ENCODE results near the gene COL4A6. TPM values are rescaled to one million over a fixed set of nuclear protein-coding genes. Genes with fewer than 3 reads are reported as not detected.

Gene COL4A6
- total and polyA plus RNA-seq, 2 experiments from 2014 or later, result 4.0 to 12.9 TPM

DNA sequence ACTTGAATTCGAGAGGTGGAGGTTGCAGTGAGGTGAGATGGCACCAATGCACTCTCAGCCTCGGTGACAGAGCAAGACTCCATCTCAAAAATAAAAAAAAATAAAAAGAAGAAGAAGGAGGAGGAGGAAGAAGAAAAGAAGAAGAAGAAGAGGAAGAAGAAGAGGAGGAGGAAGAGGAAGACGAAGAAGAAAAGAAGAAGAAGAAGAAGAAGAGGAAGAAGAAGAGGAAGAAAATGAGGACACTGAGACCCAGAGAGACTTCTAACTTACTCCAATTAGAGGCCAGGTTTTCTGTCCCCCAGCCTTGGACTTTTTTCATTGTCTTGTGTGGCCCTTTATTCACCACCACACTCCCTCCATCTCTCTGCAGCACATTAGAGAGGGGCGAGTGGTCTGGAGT is 276.0 kb downstream of the COL4A6 start:
- DNase-seq (ENCODE audit: low spot score), result no peak
- Histone ChIP-seq H3K9me2 (replicated peaks; ENCODE audit: insufficient read depth) (no peaks in the 10 kb centered on the region), H3K4me3 (no peak overlapping the region), H4K20me1 (ENCODE audit: insufficient read depth, poor library complexity, severe bottlenecking) (no peaks in the 10 kb centered on the region), H3K79me2 (no peaks in the 10 kb centered on the region), H3K9me3 (ENCODE audit: low read depth) (no peaks in the 10 kb centered on the region), H3K36me3 (replicated peaks; ENCODE audit: insufficient read depth, low read depth) (no peaks in the 10 kb centered on the region), H3K27ac (no peak overlapping the region), H3K4me1 (ENCODE audit: insufficient read depth) (no peaks in the 10 kb centered on the region), H3K4me2 (no peak overlapping the region), H3K27me3 (no peaks in the 10 kb centered on the region), H2AFZ (no peak overlapping the region)
- TF ChIP-seq EZH2phosphoT487 (IDR thresholded peaks at IDR 0.05; ENCODE audit: low read depth, severe bottlenecking, unreplicated experiment), result no peak
- TF ChIP-seq, protein P1, sequence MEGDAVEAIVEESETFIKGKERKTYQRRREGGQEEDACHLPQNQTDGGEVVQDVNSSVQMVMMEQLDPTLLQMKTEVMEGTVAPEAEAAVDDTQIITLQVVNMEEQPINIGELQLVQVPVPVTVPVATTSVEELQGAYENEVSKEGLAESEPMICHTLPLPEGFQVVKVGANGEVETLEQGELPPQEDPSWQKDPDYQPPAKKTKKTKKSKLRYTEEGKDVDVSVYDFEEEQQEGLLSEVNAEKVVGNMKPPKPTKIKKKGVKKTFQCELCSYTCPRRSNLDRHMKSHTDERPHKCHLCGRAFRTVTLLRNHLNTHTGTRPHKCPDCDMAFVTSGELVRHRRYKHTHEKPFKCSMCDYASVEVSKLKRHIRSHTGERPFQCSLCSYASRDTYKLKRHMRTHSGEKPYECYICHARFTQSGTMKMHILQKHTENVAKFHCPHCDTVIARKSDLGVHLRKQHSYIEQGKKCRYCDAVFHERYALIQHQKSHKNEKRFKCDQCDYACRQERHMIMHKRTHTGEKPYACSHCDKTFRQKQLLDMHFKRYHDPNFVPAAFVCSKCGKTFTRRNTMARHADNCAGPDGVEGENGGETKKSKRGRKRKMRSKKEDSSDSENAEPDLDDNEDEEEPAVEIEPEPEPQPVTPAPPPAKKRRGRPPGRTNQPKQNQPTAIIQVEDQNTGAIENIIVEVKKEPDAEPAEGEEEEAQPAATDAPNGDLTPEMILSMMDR (IDR thresholded peaks at IDR 0.05; ENCODE audit: poor library complexity), result no peak
- TF ChIP-seq EZH2 (IDR thresholded peaks at IDR 0.05; ENCODE audit: borderline replicate concordance), result no peak
- WGBS (ENCODE audit: low lambda C conversion rate, missing lambda C conversion rate), result 73% methylated on average over 4 of the region's 4 CpGs

- no peak overlapping the region for H3K27ac ChIP-seq
- no peak overlapping the region for H3K4me2 ChIP-seq
- TF ChIP-seq EZH2phosphoT487 (IDR thresholded peaks at IDR 0.05; ENCODE audit: low read depth, severe bottlenecking, unreplicated experiment) (no peak), EZH2 (IDR thresholded peaks at IDR 0.05; ENCODE audit: borderline replicate concordance) (no peak)
- TF ChIP-seq, protein P1 (IDR thresholded peaks at IDR 0.05; ENCODE audit: poor library complexity), result no peak
- no peaks in the 10 kb centered on the region for H3K36me3 ChIP-seq (replicated peaks; ENCODE audit: insufficient read depth, low read depth)
- H2AFZ ChIP-seq, result no peak overlapping the region
- H3K79me2 ChIP-seq, result no peaks in the 10 kb centered on the region
- DNase-seq (ENCODE audit: low spot score), result no peak
- no peaks in the 10 kb centered on the region for H4K20me1 ChIP-seq (ENCODE audit: insufficient read depth, poor library complexity, severe bottlenecking)
- no peaks in the 10 kb centered on the region for H3K27me3 ChIP-seq
- H3K4me3 ChIP-seq, result no peak overlapping the region
- no peaks in the 10 kb centered on the region for H3K9me2 ChIP-seq (replicated peaks; ENCODE audit: insufficient read depth)
- WGBS (ENCODE audit: low lambda C conversion rate, missing lambda C conversion rate), result 78% methylated on average over 5 of the region's 5 CpGs
- no peaks in the 10 kb centered on the region for H3K4me1 ChIP-seq (ENCODE audit: insufficient read depth)
- no peaks in the 10 kb centered on the region for H3K9me3 ChIP-seq (ENCODE audit: low read depth)
These were observed 277.9 kb downstream of the COL4A6 start for GRCh38 chrX:108160309-108160708.

- no peak overlapping the region for H3K4me3 ChIP-seq
- no peaks in the 10 kb centered on the region for H3K4me1 ChIP-seq (ENCODE audit: insufficient read depth)
- H3K27ac ChIP-seq, result no peak overlapping the region
- H3K27me3 ChIP-seq, result no peaks in the 10 kb centered on the region
- H3K4me2 ChIP-seq, result no peak overlapping the region
- 88% methylated on average over 11 of the region's 11 CpGs for whole genome bisulfite sequencing (ENCODE audit: low lambda C conversion rate, missing lambda C conversion rate)
- no peaks in the 10 kb centered on the region for H4K20me1 ChIP-seq (ENCODE audit: insufficient read depth, poor library complexity, severe bottlenecking)
- no peaks in the 10 kb centered on the region for H3K9me3 ChIP-seq (ENCODE audit: low read depth)
- no peak overlapping the region for H2AFZ ChIP-seq
- H3K36me3 ChIP-seq (replicated peaks; ENCODE audit: insufficient read depth, low read depth), result no peaks in the 10 kb centered on the region
- no peak for DNase-seq (ENCODE audit: low spot score)
- no peaks in the 10 kb centered on the region for H3K79me2 ChIP-seq
- H3K9me2 ChIP-seq (replicated peaks; ENCODE audit: insufficient read depth), result no peaks in the 10 kb centered on the region
- TF ChIP-seq EZH2 (IDR thresholded peaks at IDR 0.05; ENCODE audit: borderline replicate concordance) (no peak), EZH2phosphoT487 (IDR thresholded peaks at IDR 0.05; ENCODE audit: low read depth, severe bottlenecking, unreplicated experiment) (no peak)
- TF ChIP-seq, protein P1 (IDR thresholded peaks at IDR 0.05; ENCODE audit: poor library complexity), result no peak
These were observed 279.1 kb downstream of the COL4A6 start for GRCh38 chrX:108159028-108159670.

Measured in hepatocyte (in vitro differentiated cells).